Astrocyte of the cerebellum (primary cell): ENCODE results near the gene SYNJ2.

Experiments
- DNase-seq: peaks from one replicate; pipeline ENCODE4 v3.0.0-alpha.2; 2011; ENCODE audit warnings: low read depth
- H3K4me3 ChIP-seq: 2 replicates; pipeline ENCODE4 v1.5.1; 2011; ENCODE audit warnings: mild to moderate bottlenecking, low read depth, low read length, moderate library complexity
- CTCF ChIP-seq: IDR thresholded peaks from 2 replicates; pipeline ENCODE4 v1.5.1; 2012; ENCODE audit warnings: low read length, low read depth, moderate library complexity, mild to moderate bottlenecking; ENCODE audit errors: missing control alignments
- in situ Hi-C: cut with HindIII; loops from 2 replicates; pipeline ENCODE4 v1.10.0; 2017; ENCODE audit warnings: low sequenced_read_pairs

The SYNJ2 gene

GRCh38 chr6:157961153-157961831 is 20.4 kb upstream of the SYNJ2 start:
- no peak for TF ChIP-seq CTCF
- DNase-seq = no peak
- no peak overlapping the region for H3K4me3 ChIP-seq
- in situ Hi-C loops = no loop called here

- H3K4me3 ChIP-seq = no peak overlapping the region
- no peak for DNase-seq
- in situ Hi-C loops = no loop called here
- no peak for TF ChIP-seq CTCF
Observed at GRCh38 chr6:157961832-157962575, 19.7 kb upstream of the SYNJ2 start.

GRCh38 chr6:157962601-157963302 is 18.9 kb upstream of the SYNJ2 start:
- no peak overlapping the region for H3K4me3 ChIP-seq
- in situ Hi-C loops = no loop called here
- TF ChIP-seq CTCF = no peak
- DNase-seq = no peak

GRCh38 chr6:157964100-157964499 is 17.6 kb upstream of the SYNJ2 start:
- in situ Hi-C loops = no loop called here
- no peak for DNase-seq
- no peak for TF ChIP-seq CTCF
- no peak overlapping the region for H3K4me3 ChIP-seq

GRCh38 chr6:157965387-157965786 is 16.3 kb upstream of the SYNJ2 start:
- no peak for DNase-seq
- no peak for TF ChIP-seq CTCF
- in situ Hi-C loops = no loop called here
- H3K4me3 ChIP-seq = no peak overlapping the region

GRCh38 chr6:157966589-157966977 is 15.1 kb upstream of the SYNJ2 start:
- no peak overlapping the region for H3K4me3 ChIP-seq
- in situ Hi-C loops = no loop called here
- DNase-seq = no peak
- TF ChIP-seq CTCF = no peak
